H9 (cell line): Measurements from ENCODE around the gene DPP6. TPM values are rescaled to one million over a fixed set of nuclear protein-coding genes. Genes with fewer than 3 reads are reported as not detected.

Experiments used
- DNase-seq: peaks from one replicate; pipeline ENCODE4 v3.0.0-alpha.2; 2017
- H2AFZ ChIP-seq: one replicate; pipeline ENCODE4 v1.6.1; 2013; ENCODE audit warnings: mild to moderate bottlenecking, low read length, control low read depth, moderate library complexity
- H2AK5ac ChIP-seq: 2 replicates; pipeline ENCODE4 v1.6.1; 2013; ENCODE audit warnings: low read length, control low read depth, mixed read lengths; ENCODE audit not compliant: insufficient read length
- H2BK120ac ChIP-seq: one replicate; pipeline ENCODE4 v1.6.1; 2013; ENCODE audit warnings: low read depth, mild to moderate bottlenecking, low read length, control low read depth, inconsistent platforms; ENCODE audit not compliant: poor library complexity, severe bottlenecking
- H2BK12ac ChIP-seq: 2 replicates; pipeline ENCODE4 v1.6.1; 2013; ENCODE audit warnings: low read length, control low read depth, mixed read lengths, low read depth; ENCODE audit not compliant: insufficient read length
- H2BK15ac ChIP-seq: 2 replicates; pipeline ENCODE4 v1.6.1; 2013; ENCODE audit warnings: low read depth, low read length, control low read depth
- H2BK20ac ChIP-seq: one replicate; pipeline ENCODE4 v1.6.1; 2013; ENCODE audit warnings: low read depth, mild to moderate bottlenecking, low read length, control low read depth, inconsistent platforms; ENCODE audit not compliant: poor library complexity, severe bottlenecking
- H2BK5ac ChIP-seq: 2 replicates; pipeline ENCODE4 v1.6.1; 2013; ENCODE audit warnings: low read length, control low read depth, mixed read lengths; ENCODE audit not compliant: insufficient read length
- H3K14ac ChIP-seq: 2 replicates; pipeline ENCODE4 v1.6.1; 2013; ENCODE audit warnings: low read length, control low read depth; ENCODE audit not compliant: insufficient read depth
- H3K18ac ChIP-seq: 2 replicates; pipeline ENCODE4 v1.6.1; 2013; ENCODE audit warnings: low read depth, mild to moderate bottlenecking, mixed read lengths, low read length, control low read depth; ENCODE audit not compliant: insufficient read length
- H3K23ac ChIP-seq: 2 replicates; pipeline ENCODE4 v1.6.1; 2013; ENCODE audit warnings: low read length, control low read depth, mixed read lengths, low read depth; ENCODE audit not compliant: insufficient read length
- H3K23me2 ChIP-seq: 2 replicates; pipeline ENCODE4 v1.6.1; 2013; ENCODE audit warnings: low read depth, mild to moderate bottlenecking, mixed read lengths, low read length, control low read depth; ENCODE audit not compliant: insufficient read length, poor library complexity, severe bottlenecking
- H3K27ac ChIP-seq: 2 replicates; pipeline ENCODE4 v1.5.1; 2013; ENCODE audit warnings: low read length, control low read depth, mixed read lengths, low read depth; ENCODE audit not compliant: insufficient read length
- H3K27me3 ChIP-seq: 2 replicates; pipeline ENCODE4 v1.6.1; 2013; ENCODE audit warnings: low read length, control low read depth, inconsistent platforms; ENCODE audit not compliant: insufficient read depth
- H3K4ac ChIP-seq: 2 replicates; pipeline ENCODE4 v1.6.1; 2013; ENCODE audit warnings: low read depth, mild to moderate bottlenecking, control low read depth, inconsistent platforms, low read length, moderate library complexity
- H3K4me1 ChIP-seq: 2 replicates; pipeline ENCODE4 v1.6.1; 2013; ENCODE audit warnings: low read length, control low read depth, inconsistent platforms; ENCODE audit not compliant: insufficient read depth
- H3K4me2 ChIP-seq: 2 replicates; pipeline ENCODE4 v1.6.1; 2013; ENCODE audit warnings: low read length, control low read depth, mixed read lengths; ENCODE audit not compliant: insufficient read length, insufficient read depth
- H3K56ac ChIP-seq: 2 replicates; pipeline ENCODE4 v1.6.1; 2013; ENCODE audit warnings: low read depth, mild to moderate bottlenecking, mixed read lengths, low read length, control low read depth; ENCODE audit not compliant: insufficient read length
- H3K79me1 ChIP-seq: 2 replicates; pipeline ENCODE4 v1.6.1; 2013; ENCODE audit warnings: low read depth, mild to moderate bottlenecking, moderate library complexity, low read length, control low read depth, inconsistent platforms; ENCODE audit not compliant: insufficient read depth, poor library complexity, severe bottlenecking
- H3K79me2 ChIP-seq: 2 replicates; pipeline ENCODE4 v1.6.1; 2013; ENCODE audit warnings: low read length, control low read depth, inconsistent platforms; ENCODE audit not compliant: insufficient read depth
- H3K9ac ChIP-seq: 2 replicates; pipeline ENCODE4 v1.6.1; 2013; ENCODE audit warnings: low read length, control low read depth, mixed read lengths; ENCODE audit not compliant: insufficient read length; ENCODE audit errors: extremely low read depth
- H3K9me3 ChIP-seq: one replicate; pipeline ENCODE4 v1.6.1; 2013; ENCODE audit warnings: low read depth, low read length, inconsistent platforms; ENCODE audit not compliant: control insufficient read depth
- H3T11ph ChIP-seq: one replicate; pipeline ENCODE4 v1.6.1; 2013; ENCODE audit warnings: mild to moderate bottlenecking, low read length, control low read depth, inconsistent platforms
- H4K20me1 ChIP-seq: one replicate; pipeline ENCODE4 v1.6.1; 2013; ENCODE audit not compliant: control insufficient read depth, insufficient read length, insufficient read depth
- H4K5ac ChIP-seq: 2 replicates; pipeline ENCODE4 v1.6.1; 2013; ENCODE audit warnings: low read depth, mild to moderate bottlenecking, mixed read lengths, low read length, control low read depth; ENCODE audit not compliant: insufficient read length
- H4K8ac ChIP-seq: replicated peaks from 2 replicates; pipeline ENCODE4 v1.6.1; 2013; ENCODE audit warnings: low read length, control low read depth, mixed read lengths, low read depth; ENCODE audit not compliant: insufficient read length
- H4K91ac ChIP-seq: 2 replicates; pipeline ENCODE4 v1.6.1; 2013; ENCODE audit warnings: low read depth, mild to moderate bottlenecking, moderate library complexity, mixed read lengths, low read length, control low read depth; ENCODE audit not compliant: insufficient read length
- H3K27ac Mint-ChIP-seq, 3 experiments: 2 replicates in 2 of 3; 3 replicates in 1 of 3; pipeline ENCODE4 v1.8.0; 2020 to 2021; ENCODE audit warnings: mixed read lengths in 3 of 3, mild to moderate bottlenecking in 1 of 3, moderate library complexity in 1 of 3
- H3K27me3 Mint-ChIP-seq: 2 replicates; pipeline ENCODE4 v1.8.0; 2021; ENCODE audit warnings: low read depth, mild to moderate bottlenecking, moderate library complexity, mixed read lengths
- H3K36me3 Mint-ChIP-seq, 3 experiments: 2 replicates in 2 of 3; 3 replicates in 1 of 3; pipeline ENCODE4 v1.8.0; 2020 to 2021; ENCODE audit warnings: low read depth in 3 of 3, mixed read lengths in 3 of 3; ENCODE audit not compliant: insufficient read depth in 1 of 3
- H3K4me1 Mint-ChIP-seq, 2 experiments: 2 replicates each; pipeline ENCODE4 v1.8.0; 2020; ENCODE audit warnings: mixed read lengths in 2 of 2
- H3K4me3 Mint-ChIP-seq, 2 experiments: 2 replicates in 1 of 2; 3 replicates in 1 of 2; pipeline ENCODE4 v1.8.0; 2020 to 2021; ENCODE audit warnings: mild to moderate bottlenecking in 2 of 2, mixed read lengths in 2 of 2, moderate library complexity in 1 of 2
- H3K9me3 Mint-ChIP-seq, 2 experiments: 2 replicates in 1 of 2; 3 replicates in 1 of 2; pipeline ENCODE4 v1.8.0; 2020; ENCODE audit warnings: mild to moderate bottlenecking in 2 of 2, mixed read lengths in 2 of 2, moderate library complexity in 1 of 2
- CTCF ChIP-seq: fragments of 200-600 bp; sonication (generic); conservative IDR thresholded peaks from 3 replicates; pipeline ENCODE4 v1.8.0; 2021; ENCODE audit warnings: antibody characterized with exemption, mild to moderate bottlenecking
- WGBS: extraction: QIAGEN DNeasy Blood & Tissue Kit; methylation state at CpG from one replicate; pipeline ENCODE4 v1.1.7; 2013; ENCODE audit warnings: missing lambda C conversion rate, low lambda C conversion rate, mixed read lengths; ENCODE audit not compliant: insufficient read length; ENCODE audit errors: extremely low coverage; 5-methylcytosine and 5-hydroxymethylcytosine counted together
- total RNA-seq: library from RNA; stranded (reverse); gene quantifications from 2 replicates; pipeline ENCODE4 v1.2.1, GENCODE V29; 2021

Gene DPP6
- total RNA-seq, 1 experiment from 2014 or later = 4.5 TPM

- Mint-ChIP-seq H3K4me3 (no peak overlapping the region), H3K27ac (no peak overlapping the region), H3K9me3 (no peaks in the 10 kb centered on the region), H3K4me1 (peaks cover 8 to 12% of the 10 kb centered on the region in 2 experiments; a peak in 3 of 4 replicates), H3K36me3 (no peaks in the 10 kb centered on the region), H3K27me3 (peaks cover 2% of the 10 kb centered on the region; the same call in 1 of the 2 replicates)
- Histone ChIP-seq H3K4ac (no peak overlapping the region), H4K5ac (no peak overlapping the region), H3K14ac (no peak overlapping the region), H2AK5ac (no peak overlapping the region), H3K79me2 (no peaks in the 10 kb centered on the region), H3K23me2 (no peaks in the 10 kb centered on the region), H3K18ac (no peak overlapping the region), H2BK120ac (no peak overlapping the region), H3K27me3 (no peaks in the 10 kb centered on the region), H4K8ac (no peak overlapping the region), H3K79me1 (no peaks in the 10 kb centered on the region), H3K23ac (no peak overlapping the region), H2BK15ac (no peak overlapping the region), H3K27ac (no peak overlapping the region), H4K91ac (no peak overlapping the region), H4K20me1 (no peaks in the 10 kb centered on the region), H3K4me2 (no peak overlapping the region), H2AFZ (no peak overlapping the region), H3K56ac (no peak overlapping the region), H3K9me3 (no peaks in the 10 kb centered on the region), H3T11ph (no peak overlapping the region), H2BK5ac (no peak overlapping the region), H3K9ac (no peak overlapping the region), H2BK12ac (no peak overlapping the region), H2BK20ac (no peak overlapping the region), H3K4me1 (no peaks in the 10 kb centered on the region)
- TF ChIP-seq CTCF = no peak
- WGBS = no CpG with 5 or more reads among the region's 5 CpGs
- no peak for DNase-seq
These were observed 847.7 kb downstream of the DPP6 start for GRCh38 chr7:154899862-154900261.
